Fibroblast of gingiva (primary cell): ENCODE data around the gene SH2D1B.
A peak's percentile ranks its signal among the peaks of the same experiment; 100 is the strongest.
"Not testable (repeated sequence)": the region's sequence is repeated elsewhere in the genome, so short reads cannot be mapped to it uniquely, and the experiment has no call there.

Source experiments
- DNase-seq: peaks from one replicate; pipeline ENCODE4 v3.0.0-alpha.2; 2011; ENCODE audit warnings: low read depth

Gene SH2D1B

DNA sequence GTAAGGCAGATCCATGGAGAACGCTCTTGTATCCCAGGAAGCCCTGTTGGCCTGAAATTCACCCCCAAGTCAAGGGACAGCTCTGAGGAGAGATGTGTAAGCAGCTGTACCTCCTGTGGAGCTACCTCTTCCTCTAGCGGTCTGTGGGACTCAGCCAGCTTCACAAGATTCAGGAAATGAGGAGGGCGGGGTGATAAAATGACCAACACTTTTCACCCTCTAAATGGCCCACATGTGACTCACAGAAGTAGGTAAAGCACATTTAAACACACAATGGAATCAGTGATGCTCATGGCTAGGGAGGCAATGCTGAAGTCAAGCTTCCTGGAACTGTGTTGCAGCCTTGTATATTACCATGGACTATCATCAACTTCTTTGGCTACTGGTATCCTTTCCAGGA is at the start of gene SH2D1B:
SH2D1B (minus strand) TSS at position 135 of the 400 bp plus-strand sequence; CDS start at position 15, 120 bp downstream.
- no peak for DNase-seq

GRCh38 chr1:162458236-162458635 is 46.3 kb upstream of the SH2D1B start:
- no peak for DNase-seq

DNA sequence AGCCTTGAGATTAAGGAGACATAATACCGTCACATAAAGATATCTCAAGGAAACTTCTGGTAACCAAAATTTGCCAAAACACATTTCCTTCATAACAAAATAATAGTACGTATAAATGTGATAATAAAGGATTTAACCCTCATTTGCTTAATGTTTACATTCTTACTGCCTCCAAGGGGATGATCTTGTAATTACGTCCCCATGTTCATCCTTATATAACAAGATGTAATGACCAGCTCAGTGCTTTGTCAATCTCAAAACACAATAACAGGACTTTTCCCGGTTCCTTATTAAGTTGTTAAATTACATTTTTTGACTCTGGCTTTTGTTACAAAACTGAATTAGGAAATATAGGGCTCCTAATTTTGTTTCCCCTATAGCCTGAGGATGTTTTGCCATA is 44.4 kb upstream of the SH2D1B start:
- no peak for DNase-seq

- DNase-seq, result not testable (repeated sequence)
These were observed 42.4 kb upstream of the SH2D1B start for GRCh38 chr1:162454361-162454760.

- no peak for DNase-seq
These were observed 35.0 kb upstream of the SH2D1B start for GRCh38 chr1:162446946-162447345.

DNA sequence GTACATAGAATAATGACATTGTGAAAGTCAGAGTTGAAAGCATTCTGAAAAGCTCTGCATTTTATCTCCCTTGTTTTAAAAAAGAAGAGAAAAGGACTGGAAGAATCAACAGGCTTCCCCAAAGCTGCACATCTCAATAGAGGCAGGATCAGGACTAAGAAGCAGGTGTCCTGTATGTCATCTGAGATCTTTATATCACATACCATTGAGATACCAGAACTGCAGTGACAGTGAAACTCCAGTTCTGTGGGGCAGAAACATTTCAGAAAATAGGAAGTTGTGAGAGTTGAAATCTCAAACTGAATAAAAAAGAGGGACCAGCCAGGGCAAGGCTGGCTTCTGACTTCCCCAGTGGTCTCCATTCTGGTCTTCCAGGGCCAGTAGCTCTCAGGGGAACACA is 33.0 kb upstream of the SH2D1B start:
- DNase-seq, result no peak

DNA sequence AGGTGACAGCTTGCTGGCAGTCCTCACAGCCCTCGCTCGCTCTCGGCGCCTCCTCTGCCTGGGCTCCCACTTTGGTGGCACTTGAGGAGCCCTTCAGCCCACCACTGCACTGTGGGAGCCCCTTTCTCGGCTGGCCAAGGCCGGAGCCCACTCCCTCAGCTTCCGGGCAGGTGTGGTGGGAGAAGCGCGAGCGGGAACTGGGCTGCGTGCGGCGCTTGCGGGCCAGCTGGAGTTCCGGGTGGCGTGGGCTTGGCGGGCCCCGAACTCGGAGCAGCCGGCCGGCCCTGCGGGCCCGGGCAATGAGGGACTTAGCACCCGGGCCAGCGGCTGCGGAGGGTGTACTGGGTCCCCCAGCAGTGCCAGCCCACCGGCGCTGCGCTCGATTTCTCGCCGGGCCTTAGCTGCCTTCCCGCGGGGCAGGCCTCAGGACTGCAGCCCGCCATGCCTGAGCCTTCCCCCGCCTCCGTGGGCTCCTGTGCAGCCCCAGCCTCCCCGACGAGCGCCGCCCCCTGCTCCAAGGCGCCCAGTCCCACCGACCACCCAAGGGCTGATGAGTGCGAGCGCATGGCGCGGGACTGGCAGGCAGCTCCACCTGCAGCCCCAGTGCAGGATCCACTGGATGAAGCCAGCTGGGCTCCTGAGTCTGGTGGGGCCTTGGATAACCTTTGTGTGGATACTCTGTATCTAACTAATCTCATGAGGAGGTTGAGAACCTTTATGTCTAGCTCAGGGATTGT is 21.2 kb upstream of the SH2D1B start:
- not testable (repeated sequence) for DNase-seq

- no peak for DNase-seq
These were observed 18.6 kb upstream of the SH2D1B start for GRCh38 chr1:162430583-162430982.

DNA sequence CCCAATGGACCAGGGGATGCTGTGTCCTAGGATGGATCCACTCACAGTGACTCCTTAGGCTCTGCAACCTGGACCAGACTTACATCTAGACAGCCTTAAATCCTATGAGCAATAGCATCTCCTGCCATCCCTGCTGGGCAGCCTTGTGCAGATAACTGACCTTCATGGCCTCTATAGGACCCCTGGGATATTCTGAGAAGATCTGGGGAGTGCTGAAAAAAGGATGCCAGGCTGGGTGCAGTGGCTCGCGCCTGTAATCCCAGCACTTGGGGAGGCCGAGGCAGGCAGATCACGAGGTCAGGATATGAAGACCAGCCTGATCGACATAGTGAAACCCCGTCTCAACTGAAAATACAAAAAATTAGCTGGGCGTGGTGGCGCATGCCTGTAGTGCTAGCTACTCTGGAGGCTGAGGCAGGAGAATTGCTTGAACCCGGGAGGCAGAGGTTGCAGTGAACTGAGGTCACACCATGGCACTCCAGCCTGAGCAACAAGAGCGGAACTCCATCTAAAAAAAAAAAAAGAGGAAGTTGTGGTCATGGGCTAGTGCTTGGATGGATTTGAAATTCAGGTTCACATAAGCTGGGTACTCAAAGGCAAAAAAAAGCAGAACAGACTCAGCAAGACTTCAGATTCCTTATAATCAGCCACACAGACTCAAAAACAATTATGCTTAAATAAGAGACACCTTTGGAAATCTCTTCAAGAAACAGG is 10.9 kb upstream of the SH2D1B start:
- DNase-seq, result no peak

- no peak for DNase-seq
These were observed 9.6 kb upstream of the SH2D1B start for GRCh38 chr1:162421258-162422164.

GRCh38 chr1:162420120-162420519 is 8.2 kb upstream of the SH2D1B start:
- DNase-seq, result no peak

DNA sequence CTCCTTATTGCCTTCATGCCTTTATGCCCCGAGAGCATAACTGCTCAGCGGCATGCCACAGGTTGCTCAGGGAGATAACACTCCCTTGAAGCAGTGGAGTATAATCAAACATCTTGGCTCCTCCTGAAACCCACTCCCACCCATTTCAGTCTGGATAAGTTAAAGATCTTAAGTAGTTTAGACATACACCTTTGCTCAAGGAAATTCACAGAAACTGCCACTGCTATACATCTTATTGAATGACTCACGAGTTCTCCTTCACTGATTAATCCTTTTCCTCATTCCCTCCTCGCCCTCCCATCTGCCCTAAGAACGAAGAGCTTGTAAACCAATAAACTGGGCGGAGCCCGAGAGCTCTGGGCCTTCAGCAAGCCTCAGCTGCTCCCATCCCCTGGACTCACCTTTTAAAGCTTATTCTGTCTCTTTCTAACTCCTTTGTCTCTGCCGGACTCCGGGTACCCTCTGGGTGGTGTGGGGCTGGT is 7.6 kb upstream of the SH2D1B start:
- DNase-seq, result not testable (repeated sequence)

DNA sequence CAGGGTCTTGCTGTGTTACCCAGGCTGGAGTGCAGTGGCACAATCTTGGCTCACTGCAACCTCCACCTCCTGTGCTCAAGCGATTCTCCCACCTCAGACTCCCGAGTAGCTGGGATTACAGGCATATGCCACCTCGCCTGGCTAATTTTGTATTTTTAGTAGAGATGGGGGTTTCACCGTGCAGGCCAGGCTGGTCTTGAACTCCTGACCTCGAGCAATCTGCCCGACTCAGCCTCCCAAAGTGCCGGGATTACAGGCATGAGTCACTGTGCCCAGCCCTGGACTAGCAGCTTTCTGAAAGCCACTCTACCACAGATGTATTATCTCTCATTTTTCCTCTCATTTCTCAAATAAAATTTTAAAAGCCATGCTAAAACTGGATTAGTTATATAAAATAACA is 6.6 kb upstream of the SH2D1B start:
- not testable (repeated sequence) for DNase-seq

- no peak for DNase-seq
These were observed 5.7 kb upstream of the SH2D1B start for GRCh38 chr1:162417650-162418049.

DNA sequence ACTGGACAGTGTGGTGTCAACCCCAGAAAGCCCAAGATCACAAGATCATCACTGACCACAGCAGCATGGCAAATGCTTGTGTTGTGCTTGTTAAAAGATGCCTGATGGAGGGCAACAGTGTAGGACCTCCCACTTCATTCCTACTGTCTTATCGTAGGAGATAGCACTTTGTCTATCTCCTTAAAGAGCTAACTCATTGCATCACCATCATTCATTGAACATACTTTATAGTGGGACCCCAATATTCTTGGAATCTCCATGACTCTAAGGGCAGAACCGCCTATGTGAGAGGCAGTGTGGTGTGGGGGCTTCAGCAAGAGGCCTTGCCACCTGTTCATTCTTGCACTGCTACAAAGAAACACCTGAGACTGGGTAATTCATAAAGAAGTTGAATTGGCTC is 5.0 kb upstream of the SH2D1B start:
- DNase-seq, result no peak

DNA sequence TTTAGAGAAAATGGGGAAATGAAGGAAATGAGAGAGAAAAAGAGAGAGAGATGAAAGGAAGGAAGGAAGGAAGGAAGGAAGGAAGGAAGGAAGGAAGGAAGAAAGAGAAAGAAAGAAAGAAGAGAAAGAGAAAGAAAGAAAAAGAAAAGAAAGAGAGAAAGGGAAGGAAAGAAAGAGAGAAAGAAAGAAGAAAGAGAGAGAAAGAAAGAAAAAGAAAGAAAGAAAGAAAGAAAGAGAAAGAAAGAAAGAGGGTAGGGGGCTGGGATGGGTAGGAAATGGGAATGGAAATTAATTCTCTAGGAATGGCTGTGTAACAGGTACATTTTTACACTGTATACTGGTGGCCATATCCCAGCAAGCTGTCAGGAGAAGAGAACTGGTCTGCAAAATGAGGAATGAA is 4.3 kb upstream of the SH2D1B start:
- no peak for DNase-seq

- no peak for DNase-seq
These were observed 4.4 kb downstream of the SH2D1B start for GRCh38 chr1:162407539-162407938.

DNA sequence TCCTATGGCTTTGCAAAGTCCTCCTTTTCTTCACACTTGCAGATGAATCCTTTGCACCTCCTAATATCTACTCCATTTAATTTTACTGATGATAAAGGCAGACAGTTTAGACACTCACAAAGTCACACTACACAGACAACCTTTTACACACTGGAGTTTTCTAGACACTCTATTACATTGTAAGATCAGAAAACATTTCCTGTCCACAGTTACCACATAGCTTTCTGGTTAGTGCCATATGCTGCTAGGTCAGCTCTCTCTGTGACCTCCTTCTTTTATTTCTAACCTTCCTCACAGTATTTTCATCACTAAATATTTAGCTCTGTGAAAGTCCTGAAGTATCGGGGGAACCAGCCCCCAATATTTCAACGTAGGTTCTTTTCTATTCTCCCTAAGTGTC is 5.1 kb downstream of the SH2D1B start:
- DNase-seq, result no peak

DNA sequence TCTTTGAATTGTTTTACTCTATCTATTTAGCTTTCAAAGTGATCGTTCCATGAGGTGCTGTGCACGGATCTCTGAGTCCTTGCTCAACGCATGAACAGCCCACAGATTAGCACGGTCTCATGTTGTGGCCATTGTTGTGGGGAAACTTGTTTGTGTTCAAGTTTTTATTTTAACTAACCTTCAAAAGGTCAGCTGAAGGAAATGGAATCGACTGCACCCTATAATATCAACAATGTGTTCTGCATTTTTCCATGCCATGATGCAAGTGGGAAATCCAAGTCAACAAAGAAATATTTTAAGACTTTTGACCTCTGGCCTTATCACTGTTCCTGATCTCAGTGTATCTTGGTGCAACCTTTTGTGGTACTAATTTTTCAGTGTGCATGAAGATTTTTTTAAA is 6.1 kb downstream of the SH2D1B start:
- DNase-seq, result peak; percentile 24

GRCh38 chr1:162404550-162405160 is 7.3 kb downstream of the SH2D1B start:
- peak; percentile 41 for DNase-seq

DNA sequence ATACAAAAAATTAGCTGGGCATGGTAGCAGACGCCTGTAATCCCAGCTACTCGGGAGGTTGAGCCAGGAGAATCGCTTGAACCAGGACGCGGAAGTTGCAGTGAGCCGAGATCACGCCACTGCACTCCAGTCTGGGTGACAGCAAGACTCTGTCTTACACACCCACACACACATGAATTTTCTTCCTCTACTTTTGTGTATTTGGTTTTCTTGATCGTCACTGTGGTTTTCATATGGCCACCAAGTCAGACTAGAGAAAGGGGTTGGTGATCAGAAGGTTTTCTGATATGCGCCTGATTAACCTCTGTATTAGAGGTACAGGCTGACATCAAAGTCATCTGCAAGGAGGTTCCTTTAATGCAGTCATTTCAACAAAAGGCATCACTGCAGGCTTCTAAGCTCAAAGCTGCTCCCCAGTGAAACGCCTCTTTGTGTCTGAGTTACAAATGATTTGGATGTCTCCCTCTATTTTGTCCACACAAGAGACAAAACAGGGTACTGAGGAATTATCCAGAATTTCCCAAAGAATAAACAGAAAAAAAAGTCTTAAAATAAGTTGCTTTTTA is 11.1 kb downstream of the SH2D1B start:
- DNase-seq, result no peak
